HFFc6 (cell line): Measurements from ENCODE around the gene SPCS2. TPM values are rescaled to one million over a fixed set of nuclear protein-coding genes. Genes with fewer than 3 reads are reported as not detected.

ENCODE experiments used
- DNase-seq: peaks from one replicate; pipeline ENCODE4 v3.0.0-alpha.2; 2018
- H3K27ac Mint-ChIP-seq: 2 replicates; pipeline ENCODE4 v1.8.0; 2020; ENCODE audit warnings: mild to moderate bottlenecking, mixed read lengths
- H3K27me3 Mint-ChIP-seq: 2 replicates; pipeline ENCODE4 v1.8.0; 2021; ENCODE audit warnings: mild to moderate bottlenecking, moderate library complexity, mixed read lengths; ENCODE audit not compliant: insufficient read depth
- H3K36me3 Mint-ChIP-seq: 2 replicates; pipeline ENCODE4 v1.8.0; 2021; ENCODE audit warnings: low read depth, mixed read lengths
- H3K4me1 Mint-ChIP-seq: 2 replicates; pipeline ENCODE4 v1.8.0; 2020; ENCODE audit warnings: low read depth, mixed read lengths
- H3K4me3 Mint-ChIP-seq: 2 replicates; pipeline ENCODE4 v1.8.0; 2020; ENCODE audit warnings: mild to moderate bottlenecking, moderate library complexity, mixed read lengths
- H3K9me3 Mint-ChIP-seq: 2 replicates; pipeline ENCODE4 v1.8.0; 2020; ENCODE audit warnings: mild to moderate bottlenecking, mixed read lengths
- CTCF ChIP-seq: fragments of 200-600 bp; sonication (generic); IDR thresholded peaks from 2 replicates; pipeline ENCODE4 v1.5.0; 2021; ENCODE audit warnings: antibody characterized with exemption, mild to moderate bottlenecking
- long read RNA-seq: library from polyadenylated mRNA; unstranded; transcript quantifications from one replicate; pipeline ENCODE4 v2.0.0, GENCODE V29; 2019
- total RNA-seq, 6 experiments: library from RNA; stranded (reverse); fragmentation: NEBNext Ultra II Directional; extraction: Animal tissue kit (Norgen Biotek cat#: 25700); gene quantifications; 2 replicates in 1 of 6; 3 replicates in 5 of 6; pipeline ENCODE4 v1.2.3, GENCODE V29; 2021

The SPCS2 gene
- 100 to 1,000 TPM; 152 to 190 (median 168) TPM for total RNA-seq
- long read RNA-seq, partial matches to known transcripts = 0 of 11 reads
- long read RNA-seq, other reads (novel, unspliced or antisense) = 4 of 11 reads

GRCh38 chr11:74948898-74949752, at the start of gene SPCS2, which contains the start of gene XRRA1:
TSS of gene SPCS2 (plus strand) at chr11:74949266. CDS start at chr11:74949286, 20 bp downstream.
TSS of gene XRRA1 (minus strand) at chr11:74949091. CDS start at chr11:74940878, 8,213 bp downstream.
- H3K27me3 Mint-ChIP-seq = no peaks in the 10 kb centered on the region; the same call in 1 of the 2 replicates
- H3K27ac Mint-ChIP-seq = peak within 1 kb of the TSS; percentile 97
- peaks cover 16% of the 10 kb centered on the region for H3K36me3 Mint-ChIP-seq
- peak within 1 kb of the TSS; percentile 100 for H3K4me3 Mint-ChIP-seq
- peaks cover 46% of the 10 kb centered on the region for H3K4me1 Mint-ChIP-seq
- no peaks in the 10 kb centered on the region for H3K9me3 Mint-ChIP-seq
- no peak for TF ChIP-seq CTCF
- peak; percentile 99 for DNase-seq

- no peak for TF ChIP-seq CTCF
- H3K36me3 Mint-ChIP-seq = peaks cover 44% of the 10 kb centered on the region
- no peaks in the 10 kb centered on the region for H3K4me1 Mint-ChIP-seq
- no peak for DNase-seq
- H3K27me3 Mint-ChIP-seq = no peaks in the 10 kb centered on the region
- no peak overlapping the region for H3K27ac Mint-ChIP-seq
- peaks cover 22% of the 10 kb centered on the region for H3K9me3 Mint-ChIP-seq
- H3K4me3 Mint-ChIP-seq = no peak overlapping the region
These were observed 46.7 kb upstream of the SPCS2 start for GRCh38 chr11:74902342-74902741.

GRCh38 chr11:74905326-74905725, 43.7 kb upstream of the SPCS2 start:
- DNase-seq = no peak
- H3K27ac Mint-ChIP-seq = no peak overlapping the region
- no peaks in the 10 kb centered on the region for H3K27me3 Mint-ChIP-seq
- peaks cover 24% of the 10 kb centered on the region for H3K36me3 Mint-ChIP-seq
- no peak overlapping the region for H3K4me3 Mint-ChIP-seq
- peaks cover 14% of the 10 kb centered on the region for H3K9me3 Mint-ChIP-seq
- H3K4me1 Mint-ChIP-seq = no peaks in the 10 kb centered on the region
- TF ChIP-seq CTCF = no peak

- no peak for DNase-seq
- peaks cover 6% of the 10 kb centered on the region for H3K36me3 Mint-ChIP-seq
- no peak overlapping the region for H3K27ac Mint-ChIP-seq
- H3K9me3 Mint-ChIP-seq = no peaks in the 10 kb centered on the region
- no peaks in the 10 kb centered on the region for H3K27me3 Mint-ChIP-seq
- no peaks in the 10 kb centered on the region for H3K4me1 Mint-ChIP-seq
- no peak overlapping the region for H3K4me3 Mint-ChIP-seq
- no peak for TF ChIP-seq CTCF
These were observed 39.7 kb upstream of the SPCS2 start for GRCh38 chr11:74909385-74909784.

GRCh38 chr11:74909812-74910211, 39.3 kb upstream of the SPCS2 start:
- Mint-ChIP-seq H3K27me3 (no peaks in the 10 kb centered on the region), H3K4me1 (no peaks in the 10 kb centered on the region), H3K9me3 (no peaks in the 10 kb centered on the region), H3K27ac (no peak overlapping the region), H3K36me3 (peaks cover 8% of the 10 kb centered on the region), H3K4me3 (no peak overlapping the region)
- DNase-seq = no peak
- TF ChIP-seq CTCF = no peak
